Activated T-cell treated with anti-CD3 and anti-CD28 coated beads, Interleukin-2, amount 50 U/mL, for 72 hours (primary cell): ENCODE measurements around the gene SART1. TPM values are rescaled to one million over a fixed set of nuclear protein-coding genes. Genes with fewer than 3 reads are reported as not detected.

Source experiments
- ATAC-seq, 2 donors: fragments of 150-1000 bp; cut with Tn5 transposase; replicated peaks in 1 of 2; 2 replicates each; pipeline ENCODE4 v1.10.0; 2021; ENCODE audit warnings: moderate library complexity in 2 of 2, mild to moderate bottlenecking in 1 of 2
- DNase-seq, 2 donors: peaks; one replicate each; pipeline ENCODE4 v3.0.0; 2021 to 2022; ENCODE audit warnings: mixed read lengths in 1 of 2
- H3K27ac Mint-ChIP-seq: one replicate; pipeline ENCODE4 v1.8.0; 2022; ENCODE audit warnings: mild to moderate bottlenecking, moderate library complexity, mixed read lengths
- H3K27me3 Mint-ChIP-seq: one replicate; pipeline ENCODE4 v1.8.0; 2022; ENCODE audit warnings: low read depth, mixed read lengths
- H3K36me3 Mint-ChIP-seq, 2 donors: one replicate each; pipeline ENCODE4 v1.8.0; 2022; ENCODE audit warnings: mixed read lengths in 2 of 2, mild to moderate bottlenecking in 1 of 2; ENCODE audit not compliant: insufficient read depth in 2 of 2
- H3K4me1 Mint-ChIP-seq: one replicate; pipeline ENCODE4 v1.8.0; 2022; ENCODE audit warnings: low read depth, mixed read lengths
- H3K4me3 Mint-ChIP-seq, 2 donors: one replicate each; pipeline ENCODE4 v1.8.0; 2022; ENCODE audit warnings: mild to moderate bottlenecking in 2 of 2, mixed read lengths in 2 of 2, moderate library complexity in 2 of 2
- H3K9me3 Mint-ChIP-seq, 2 donors: one replicate each; pipeline ENCODE4 v1.8.0; 2022; ENCODE audit warnings: mixed read lengths in 2 of 2
- total RNA-seq, 2 donors: library from RNA; stranded (reverse); gene quantifications; one replicate each; pipeline ENCODE4 v1.2.3, GENCODE V29; 2022

Gene SART1
- total RNA-seq, 2 donors from 2014 or later = 63.2 to 75.9 TPM

DNA sequence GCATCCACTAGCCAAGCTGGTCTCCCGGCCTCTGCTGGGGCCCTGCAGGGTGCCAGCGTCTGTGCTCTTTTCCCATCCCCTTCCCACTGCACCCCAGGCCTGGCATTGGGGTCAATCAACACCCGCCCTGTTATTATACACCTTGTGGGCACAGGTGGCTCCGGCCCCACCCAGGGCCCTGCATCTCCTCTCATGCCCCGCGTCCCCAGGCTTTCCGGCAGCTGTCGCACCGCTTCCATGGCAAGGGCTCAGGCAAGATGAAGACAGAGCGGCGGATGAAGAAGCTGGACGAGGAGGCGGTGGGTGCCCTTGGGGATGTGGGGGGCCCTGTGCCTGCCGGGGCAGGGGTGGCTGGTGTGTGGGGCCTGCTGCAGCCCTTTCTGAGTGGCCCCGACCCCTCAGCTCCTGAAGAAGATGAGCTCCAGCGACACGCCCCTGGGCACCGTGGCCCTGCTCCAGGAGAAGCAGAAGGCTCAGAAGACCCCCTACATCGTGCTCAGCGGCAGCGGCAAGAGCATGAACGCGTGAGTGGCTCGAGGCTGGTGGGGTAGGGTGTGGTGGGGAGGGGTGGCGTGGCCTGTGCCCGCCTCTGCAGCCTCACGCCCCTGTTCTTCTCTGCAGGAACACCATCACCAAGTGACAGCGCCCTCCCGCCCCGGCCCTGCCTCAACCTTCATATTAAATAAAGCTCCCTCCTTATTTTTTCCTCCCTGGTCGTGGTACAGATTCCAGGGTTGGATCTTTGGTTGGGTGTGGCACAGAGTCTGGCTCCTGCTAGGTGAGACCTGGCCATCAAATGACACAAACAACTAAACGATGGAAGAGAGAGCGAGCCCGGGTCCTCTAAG, 17.1 kb downstream of the SART1 start:
- no peaks in the 10 kb centered on the region for H3K27me3 Mint-ChIP-seq
- H3K4me3 Mint-ChIP-seq = no peak overlapping the region
- H3K27ac Mint-ChIP-seq = peak overlapping the region; percentile 33

DNA sequence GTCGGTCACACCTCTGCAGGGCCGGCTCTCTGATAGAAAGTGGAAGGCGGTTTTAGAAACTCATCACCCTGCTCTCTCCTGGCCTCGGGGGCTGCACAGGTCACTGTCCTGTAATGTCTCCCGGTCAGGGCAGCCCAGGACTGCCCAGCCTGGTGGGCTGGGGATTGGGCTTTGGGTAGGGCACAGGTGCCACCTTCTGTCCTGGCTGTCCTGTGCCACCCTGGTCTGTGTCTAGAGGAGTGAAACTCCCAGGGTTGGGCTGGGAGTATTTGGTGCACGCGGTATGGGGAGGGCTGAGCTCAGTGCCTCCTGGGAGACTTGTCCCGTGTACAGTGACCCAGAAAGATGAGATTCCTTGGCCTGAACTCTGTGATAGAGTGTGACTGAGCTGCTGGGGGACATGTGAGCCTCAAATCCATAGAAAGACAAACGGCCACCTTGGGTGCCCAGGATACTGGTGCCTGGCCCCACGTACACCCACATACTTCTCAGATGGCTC, 17.8 kb downstream of the SART1 start:
- Mint-ChIP-seq H3K27me3 (no peaks in the 10 kb centered on the region), H3K9me3 (no peaks in the 10 kb centered on the region), H3K4me3 (no peak overlapping the region), H3K27ac (peak overlapping the region; percentile 33), H3K4me1 (peaks cover 5% of the 10 kb centered on the region), H3K36me3 (peaks cover 1 to 11% of the 10 kb centered on the region in 2 donors)
- no peak for DNase-seq
- ATAC-seq = no peak

More for the DNA sequence above, 17.1 kb downstream of the SART1 start:
- ATAC-seq = no peak
- DNase-seq = no peak
- H3K9me3 Mint-ChIP-seq = no peaks in the 10 kb centered on the region
- peaks cover 1 to 12% of the 10 kb centered on the region in 2 donors for H3K36me3 Mint-ChIP-seq
- peaks cover 5% of the 10 kb centered on the region for H3K4me1 Mint-ChIP-seq

DNA sequence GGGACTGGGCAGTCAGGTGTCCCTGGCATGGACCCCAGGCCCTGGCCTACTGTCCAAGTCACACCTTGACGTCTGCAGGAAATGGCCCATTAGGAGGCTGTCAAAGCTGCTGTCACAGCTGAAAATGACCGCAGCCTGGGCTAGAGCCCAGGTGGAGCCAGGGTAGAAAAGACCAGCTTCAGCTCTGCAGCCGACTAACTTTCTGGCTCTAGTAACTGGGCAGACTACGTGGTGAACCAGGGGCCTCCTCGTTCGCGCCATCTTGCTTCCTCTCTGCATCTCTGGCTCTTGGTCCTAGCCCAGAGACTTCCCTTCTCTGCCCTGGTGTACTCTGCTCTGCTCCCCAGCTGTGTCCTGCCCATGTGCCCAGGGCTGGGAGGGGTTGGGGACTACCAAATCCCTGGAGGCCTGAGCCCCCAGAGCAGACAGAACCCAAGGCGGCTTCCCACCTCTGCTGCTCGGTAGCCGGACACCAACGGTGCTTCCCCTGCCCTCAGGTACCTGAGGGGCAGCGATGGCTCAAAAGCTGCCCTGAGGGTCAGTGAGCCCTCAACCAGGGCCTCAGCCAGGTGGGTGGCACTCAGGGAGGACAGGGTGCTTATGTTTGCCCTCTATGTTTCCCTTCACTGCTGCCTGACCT, 19.7 kb downstream of the SART1 start:
- ATAC-seq (no peak), DNase-seq (no peak)
- H3K27me3 Mint-ChIP-seq = no peaks in the 10 kb centered on the region
- H3K36me3 Mint-ChIP-seq = peaks cover 1 to 5% of the 10 kb centered on the region in 2 donors
- no peaks in the 10 kb centered on the region for H3K4me1 Mint-ChIP-seq
- H3K27ac Mint-ChIP-seq = no peak overlapping the region
- H3K9me3 Mint-ChIP-seq = no peaks in the 10 kb centered on the region
- no peak overlapping the region for H3K4me3 Mint-ChIP-seq

DNA sequence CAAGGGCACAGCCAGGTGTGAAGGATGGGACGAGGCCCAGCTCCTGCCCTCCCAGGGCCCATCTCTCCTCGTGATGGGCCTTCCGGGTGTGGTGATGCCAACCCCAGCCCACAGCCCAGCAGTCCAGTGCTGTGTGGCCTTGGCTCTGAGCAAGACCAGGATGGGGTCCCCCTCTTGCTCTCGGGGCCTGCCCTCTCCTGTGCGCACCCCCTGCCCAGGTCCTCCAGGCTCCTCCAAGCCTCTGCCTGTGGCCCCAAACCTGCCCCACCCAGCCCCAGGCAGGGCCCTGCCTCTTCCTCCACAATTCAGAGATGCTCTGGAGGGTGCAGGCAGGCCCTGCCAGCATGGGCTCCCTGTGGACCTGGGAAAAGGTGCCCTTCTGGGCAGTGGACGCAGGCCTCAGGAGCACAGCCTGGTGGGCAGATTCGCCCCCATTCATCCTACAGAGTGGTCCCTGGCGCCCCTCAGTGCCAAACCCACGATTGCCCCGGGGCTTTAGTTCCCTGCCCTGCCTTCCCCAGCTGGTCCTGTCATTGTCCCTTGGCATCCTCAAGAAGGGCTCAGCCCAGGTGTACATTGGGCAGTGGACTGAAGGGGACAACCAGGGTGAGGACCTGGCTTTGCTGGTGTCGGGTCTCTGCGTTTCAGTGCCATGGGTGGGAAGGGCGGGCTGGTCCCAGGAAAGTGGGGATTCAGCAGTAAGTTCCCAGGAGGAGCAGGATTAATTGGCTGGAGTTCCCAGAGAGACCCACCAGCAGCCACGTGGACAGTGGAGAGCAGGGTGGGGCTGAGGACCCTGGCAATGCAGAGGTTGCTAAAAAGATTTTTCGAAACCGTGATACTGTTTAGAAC, 20.7 kb downstream of the SART1 start:
- Mint-ChIP-seq H3K9me3 (no peaks in the 10 kb centered on the region), H3K27ac (no peak overlapping the region), H3K36me3 (peaks cover 1 to 4% of the 10 kb centered on the region in 2 donors), H3K4me1 (no peaks in the 10 kb centered on the region), H3K27me3 (no peaks in the 10 kb centered on the region), H3K4me3 (no peak overlapping the region)
- DNase-seq (no peak), ATAC-seq (peak in 1 of 2 donors; percentile 9)

DNA sequence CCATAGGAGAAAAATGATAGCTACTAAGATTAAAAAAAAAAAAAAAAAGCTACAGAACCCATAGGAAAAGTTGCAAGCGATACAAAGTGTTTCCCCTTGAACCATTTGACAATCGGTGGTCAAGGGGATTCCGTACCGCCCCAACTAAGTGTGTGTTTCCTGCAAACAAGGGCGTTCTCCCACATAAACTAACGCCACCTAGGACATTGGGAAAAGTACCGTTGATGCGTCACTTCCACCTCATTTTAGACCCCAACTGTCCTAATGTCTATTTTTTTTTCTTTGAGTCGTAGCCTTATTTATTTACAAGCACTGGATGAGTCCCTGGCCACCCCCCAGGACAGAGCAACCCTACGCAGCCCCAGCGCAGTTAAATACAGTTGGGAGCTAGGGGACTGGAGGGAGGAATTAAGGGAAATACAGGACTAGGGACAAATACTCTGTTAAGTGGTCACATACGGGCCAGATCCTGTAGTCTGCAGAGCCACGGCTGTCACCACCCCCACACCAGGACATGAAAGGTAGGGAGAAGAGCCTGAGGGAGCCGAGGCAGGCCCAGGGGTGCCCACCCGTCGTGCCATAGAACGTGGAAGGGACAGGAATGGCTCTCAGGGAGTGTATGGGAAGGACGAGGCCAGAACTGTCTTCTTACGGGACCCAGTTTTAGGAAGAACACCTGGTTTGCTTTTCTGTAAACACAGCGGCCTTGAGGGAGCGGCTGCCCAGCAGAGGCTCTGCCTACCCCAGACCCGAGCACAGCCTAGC, 21.5 kb downstream of the SART1 start:
- no peak for DNase-seq
- H3K27ac Mint-ChIP-seq = no peak overlapping the region
- peaks cover 0 to 3% of the 10 kb centered on the region in 2 donors for H3K36me3 Mint-ChIP-seq
- no peak for ATAC-seq
- no peaks in the 10 kb centered on the region for H3K27me3 Mint-ChIP-seq
- H3K4me1 Mint-ChIP-seq = no peaks in the 10 kb centered on the region
- no peaks in the 10 kb centered on the region for H3K9me3 Mint-ChIP-seq
- no peak overlapping the region for H3K4me3 Mint-ChIP-seq

DNA sequence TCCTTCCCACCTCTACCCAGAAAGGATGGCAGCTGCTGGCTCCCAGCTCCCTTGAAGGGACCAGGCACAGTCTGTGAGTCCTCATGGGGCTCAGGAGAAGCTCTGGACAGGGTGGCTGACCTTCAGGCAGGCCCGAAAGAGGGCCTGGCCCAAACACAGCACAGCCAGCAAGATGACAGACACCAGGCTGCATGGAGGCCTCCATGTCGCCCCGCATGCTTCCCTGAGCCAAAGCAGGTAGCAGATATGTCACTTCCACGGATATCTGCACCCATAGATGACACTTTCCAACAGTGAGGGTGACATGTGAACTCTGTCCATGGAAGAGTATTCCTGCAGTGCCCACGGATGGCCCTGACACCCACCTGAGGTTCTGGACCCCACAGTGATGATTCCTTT, 22.1 kb downstream of the SART1 start:
- H3K27ac Mint-ChIP-seq = no peak overlapping the region
- H3K36me3 Mint-ChIP-seq = peaks cover 0 to 3% of the 10 kb centered on the region in 2 donors
- H3K9me3 Mint-ChIP-seq = no peaks in the 10 kb centered on the region
- H3K4me1 Mint-ChIP-seq = no peaks in the 10 kb centered on the region
- H3K4me3 Mint-ChIP-seq = no peak overlapping the region
- H3K27me3 Mint-ChIP-seq = no peaks in the 10 kb centered on the region
- DNase-seq (no peak), ATAC-seq (no peak)

DNA sequence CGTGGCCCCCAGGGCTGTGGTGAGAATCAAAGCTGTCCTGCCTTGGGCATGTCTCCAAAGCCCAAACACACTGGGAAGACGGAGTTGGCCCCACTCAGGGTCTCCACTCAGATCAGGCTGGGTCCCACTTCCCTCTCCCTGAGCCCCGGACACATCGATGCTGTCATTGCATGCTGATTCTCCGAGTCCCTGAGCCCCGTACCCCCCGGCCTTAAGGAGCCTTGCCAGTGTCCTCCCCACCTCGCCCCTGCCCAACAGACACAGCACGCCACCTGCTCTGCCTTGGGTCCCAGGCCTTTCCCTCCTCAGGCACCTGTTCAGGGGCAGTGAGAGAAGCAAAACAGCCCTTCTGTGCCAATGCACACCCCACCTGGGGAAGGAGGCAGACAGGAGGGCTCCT, 25.8 kb downstream of the SART1 start:
- no peaks in the 10 kb centered on the region for H3K9me3 Mint-ChIP-seq
- DNase-seq (no peak), ATAC-seq (no peak)
- H3K27ac Mint-ChIP-seq = no peak overlapping the region
- no peaks in the 10 kb centered on the region for H3K4me1 Mint-ChIP-seq
- H3K36me3 Mint-ChIP-seq = peaks cover 0 to 3% of the 10 kb centered on the region in 2 donors
- no peaks in the 10 kb centered on the region for H3K27me3 Mint-ChIP-seq
- no peak overlapping the region for H3K4me3 Mint-ChIP-seq

DNA sequence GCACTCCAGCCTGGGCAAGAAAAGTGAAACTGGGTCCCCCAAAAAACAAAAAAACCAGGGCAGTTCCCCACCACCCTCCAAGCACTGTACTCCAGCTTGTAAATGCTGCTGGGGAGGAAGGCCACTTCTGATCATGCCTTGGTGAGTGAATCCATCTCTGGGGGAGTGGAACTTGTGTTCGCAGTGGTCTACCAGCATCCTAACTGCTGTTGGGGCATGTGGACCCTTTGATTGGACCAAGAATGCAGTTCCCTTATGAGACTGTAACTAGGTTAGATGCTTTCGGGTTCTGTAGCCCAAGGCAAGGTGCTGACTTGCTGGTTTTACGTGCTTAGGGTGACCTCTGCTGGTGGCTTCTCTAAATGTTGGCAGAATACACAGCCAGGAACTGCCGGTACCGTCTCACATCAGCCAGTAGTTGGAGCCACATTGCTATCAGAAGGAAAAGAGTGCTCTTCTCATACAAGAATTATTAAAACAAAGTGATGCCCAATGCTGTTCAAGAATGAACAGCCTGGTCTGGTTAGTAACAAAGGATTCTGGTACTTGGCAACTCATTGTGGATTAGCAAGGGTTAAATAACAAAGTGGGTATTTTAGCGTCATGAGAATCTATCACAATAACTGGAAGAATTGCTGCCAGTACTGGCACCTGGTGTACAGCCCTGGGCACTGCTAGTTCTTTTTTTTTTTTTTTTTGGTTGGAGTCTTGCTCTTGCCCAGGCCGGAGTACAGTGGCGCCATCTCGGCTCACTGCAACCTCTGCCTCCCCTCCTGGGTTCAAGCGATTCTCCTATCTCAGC, 27.5 kb downstream of the SART1 start:
- no peaks in the 10 kb centered on the region for H3K9me3 Mint-ChIP-seq
- H3K27ac Mint-ChIP-seq = peak overlapping the region; percentile 74
- H3K4me3 Mint-ChIP-seq = no peak overlapping the region
- H3K27me3 Mint-ChIP-seq = no peaks in the 10 kb centered on the region
- H3K36me3 Mint-ChIP-seq = peaks cover 0 to 3% of the 10 kb centered on the region in 2 donors
- H3K4me1 Mint-ChIP-seq = no peaks in the 10 kb centered on the region
- DNase-seq (peak; percentile 89 to 91), ATAC-seq (peak; percentile 98 to 99)

DNA sequence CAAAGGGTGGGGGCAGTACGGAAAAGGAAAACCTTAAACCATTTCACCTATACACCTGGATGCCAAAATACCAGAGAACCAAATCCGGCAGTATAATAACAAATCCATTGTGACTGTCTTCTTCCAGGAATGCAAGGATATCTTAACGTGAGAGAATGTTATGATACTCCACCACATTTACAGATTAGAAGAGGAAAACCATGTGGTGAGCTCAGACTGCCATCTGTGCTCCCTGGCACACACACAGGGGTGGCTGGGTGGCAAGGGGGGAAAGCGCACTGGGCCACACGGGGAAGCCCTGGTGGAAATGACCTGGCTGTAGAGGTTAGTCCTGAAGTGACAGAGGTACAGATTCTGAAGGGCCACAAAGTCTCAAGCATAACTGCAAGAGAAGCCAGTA, 30.5 kb downstream of the SART1 start:
- Mint-ChIP-seq H3K27me3 (no peaks in the 10 kb centered on the region), H3K4me1 (no peaks in the 10 kb centered on the region), H3K9me3 (no peaks in the 10 kb centered on the region), H3K27ac (no peak overlapping the region), H3K36me3 (peaks cover 3% of the 10 kb centered on the region in 2 donors), H3K4me3 (no peak overlapping the region)
- DNase-seq (no peak), ATAC-seq (no peak)

DNA sequence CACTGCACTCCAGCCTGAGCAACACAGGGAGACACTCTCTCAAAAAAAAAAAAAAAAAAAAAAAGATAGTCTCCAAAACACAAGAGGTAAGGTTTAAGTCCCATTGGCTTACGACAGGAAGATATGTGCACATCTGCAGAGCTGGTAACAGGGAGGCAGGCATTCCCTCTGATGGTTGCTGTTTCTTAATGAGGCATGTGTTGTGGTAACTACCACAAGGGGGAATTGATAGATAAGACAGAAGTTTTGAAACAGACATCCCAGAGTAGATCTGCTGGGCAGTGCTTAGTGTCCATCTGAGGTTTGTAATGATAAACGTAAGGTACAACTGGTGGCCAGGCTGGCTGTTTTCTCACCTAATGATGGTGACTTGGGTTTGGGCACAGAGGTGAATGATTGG, 35.8 kb downstream of the SART1 start:
- H3K27me3 Mint-ChIP-seq = no peaks in the 10 kb centered on the region
- no peak overlapping the region for H3K4me3 Mint-ChIP-seq
- ATAC-seq (no peak), DNase-seq (no peak)
- H3K9me3 Mint-ChIP-seq = no peaks in the 10 kb centered on the region
- H3K27ac Mint-ChIP-seq = no peak overlapping the region
- H3K36me3 Mint-ChIP-seq = peaks cover 8 to 26% of the 10 kb centered on the region in 2 donors
- H3K4me1 Mint-ChIP-seq = peaks cover 27% of the 10 kb centered on the region

DNA sequence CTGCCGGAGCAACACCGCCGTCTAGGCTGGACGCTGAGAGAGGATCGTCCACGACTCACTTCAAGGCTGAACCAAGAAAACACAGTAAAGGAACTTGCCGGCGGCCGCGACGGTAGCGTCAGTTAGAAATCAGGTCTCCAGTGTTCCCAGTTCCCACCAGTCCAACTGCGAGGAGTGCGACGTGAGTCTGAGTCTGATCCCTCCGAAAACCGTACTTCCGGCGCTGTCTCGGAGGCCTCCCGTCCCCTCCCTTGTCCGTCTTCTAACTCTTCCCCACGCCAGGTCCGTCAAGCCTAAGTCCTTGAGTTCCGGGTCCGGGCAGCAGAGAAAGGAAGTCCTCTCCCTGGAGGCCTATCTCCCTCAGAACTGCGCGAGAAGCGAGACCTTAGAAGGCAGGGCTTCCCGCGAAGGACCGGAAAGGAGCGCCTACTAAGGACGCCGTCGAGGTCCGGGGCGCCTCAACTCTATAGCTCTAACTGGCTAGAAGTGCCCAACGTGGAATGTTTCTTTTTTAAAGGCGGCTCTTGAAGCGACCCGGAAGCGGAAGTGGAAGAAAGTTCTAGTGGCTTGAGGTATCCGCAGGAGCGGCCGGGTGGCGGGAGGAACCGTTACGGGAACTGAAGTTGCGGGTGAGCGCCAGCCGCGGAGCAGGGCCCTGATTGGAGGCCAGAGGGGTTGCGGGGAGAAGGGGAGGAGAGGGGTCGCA, 40.6 kb downstream of the SART1 start, which contains the start of the genes BANF1 and EIF1AD:
Gene BANF1, plus strand, starts transcription at position 562 of the 706 bp plus-strand sequence. CDS start 748 bp downstream, outside the sequence.
Gene EIF1AD, minus strand, starts transcription at position 216 of the 706 bp plus-strand sequence. CDS start 1,768 bp downstream, outside the sequence.
- H3K4me1 Mint-ChIP-seq = peaks cover 42% of the 10 kb centered on the region
- no peaks in the 10 kb centered on the region for H3K9me3 Mint-ChIP-seq
- peak within 1 kb of the TSS; percentile 95 to 99 for H3K4me3 Mint-ChIP-seq
- no peaks in the 10 kb centered on the region for H3K27me3 Mint-ChIP-seq
- ATAC-seq (peak; percentile 91 to 95), DNase-seq (peak; percentile 93 to 95)
- peaks cover 8 to 29% of the 10 kb centered on the region in 2 donors for H3K36me3 Mint-ChIP-seq
- H3K27ac Mint-ChIP-seq = peak within 1 kb of the TSS; percentile 98
